Uterus (tissue), 4 donors: ENCODE measurements around the gene IL10. TPM values are rescaled to one million over a fixed set of nuclear protein-coding genes. Genes with fewer than 3 reads are reported as not detected.

Source experiments
- DNase-seq, 2 donors: peaks; one replicate each; pipeline ENCODE4 v3.0.0-alpha.2; 2019 to 2020
- H3K27ac ChIP-seq, 2 donors: fragments of 200-600 bp; sonication (generic); 1 replicate in 1 of 2; 2 replicates in 1 of 2; pipeline ENCODE4 v1.5.1; 2016 to 2018
- H3K27me3 ChIP-seq, 2 donors: fragments of 200-600 bp; sonication (generic); one replicate each; pipeline ENCODE4 v1.5.1; 2018 to 2019; ENCODE audit warnings: control low read depth in 1 of 2
- H3K36me3 ChIP-seq, 2 donors: fragments of 200-600 bp; sonication (generic); one replicate each; pipeline ENCODE4 v1.5.1; 2019; ENCODE audit warnings: control low read depth in 1 of 2
- H3K4me1 ChIP-seq, 2 donors: fragments of 200-600 bp; sonication (generic); one replicate each; pipeline ENCODE4 v1.5.1; 2018 to 2019; ENCODE audit warnings: control low read depth in 1 of 2
- H3K4me3 ChIP-seq, 2 donors: fragments of 200-600 bp; sonication (generic); 1 replicate in 1 of 2; 2 replicates in 1 of 2; pipeline ENCODE4 v1.5.1; 2018 to 2019; ENCODE audit warnings: mild to moderate bottlenecking in 1 of 2
- H3K9me3 ChIP-seq, 2 donors: fragments of 200-600 bp; sonication (generic); one replicate each; pipeline ENCODE4 v1.5.1; 2019; ENCODE audit warnings: control low read depth in 1 of 2
- POLR2A ChIP-seq, 2 donors: fragments of 450-650 bp; IDR thresholded peaks; one replicate each; pipeline ENCODE4 v1.6.1; 2016; ENCODE audit warnings: antibody characterized with exemption in 2 of 2, mild to moderate bottlenecking in 1 of 2, moderate library complexity in 1 of 2
- intact Hi-C: fragments of 100-400 bp; cut with DNase I; formaldehyde crosslinking; loops from one replicate; pipeline ENCODE4 v1.15.1; 2023; ENCODE audit warnings: low total_unique reads
- total RNA-seq, 4 donors: library from RNA; depleted of rRNA in 3 of 4; stranded (reverse); fragments of >200 nt in 3 of 4; gene quantifications; one replicate each; pipeline versions ENCODE4 v1.1.0 to v1.2.4, GENCODE V29; 2014 to 2023
- TF ChIP-seq, protein P1 (sequence below), 4 experiments: fragments of 200-600 bp in 2 of 4; fragments of 450-650 bp in 2 of 4; sonication (generic) in 2 of 4; IDR thresholded peaks; one replicate each; pipeline ENCODE4 v1.5.1; 2016 to 2019; ENCODE audit warnings: antibody characterized with exemption in 4 of 4, mild to moderate bottlenecking in 2 of 4, moderate library complexity in 1 of 4
- donor health status: DM: yes; HTN: yes; CAD: no.

The IL10 gene
- total RNA-seq, 4 donors from 2014 or later: 0.55 to 3.2 TPM; not detected in 2

DNA sequence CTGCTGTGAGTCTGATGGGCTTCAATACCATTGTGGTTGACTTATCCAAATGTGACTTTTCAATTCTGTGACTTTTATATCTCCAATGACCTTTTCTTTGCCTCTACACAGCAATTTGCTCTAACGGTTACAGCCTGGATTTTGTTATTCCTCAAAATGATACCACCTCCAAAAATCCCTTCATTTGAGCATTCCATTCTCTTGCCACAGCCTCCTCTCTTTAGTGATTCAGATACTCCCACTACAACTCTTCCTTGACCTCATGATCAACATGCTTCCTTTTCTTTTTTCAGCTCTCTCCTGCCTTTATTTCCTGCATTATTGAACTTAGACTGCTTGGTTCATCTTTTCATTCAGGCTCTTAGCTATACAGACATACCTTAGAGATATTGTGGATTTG, 18.3 kb downstream of the IL10 start:
- TF ChIP-seq, protein P1, sequence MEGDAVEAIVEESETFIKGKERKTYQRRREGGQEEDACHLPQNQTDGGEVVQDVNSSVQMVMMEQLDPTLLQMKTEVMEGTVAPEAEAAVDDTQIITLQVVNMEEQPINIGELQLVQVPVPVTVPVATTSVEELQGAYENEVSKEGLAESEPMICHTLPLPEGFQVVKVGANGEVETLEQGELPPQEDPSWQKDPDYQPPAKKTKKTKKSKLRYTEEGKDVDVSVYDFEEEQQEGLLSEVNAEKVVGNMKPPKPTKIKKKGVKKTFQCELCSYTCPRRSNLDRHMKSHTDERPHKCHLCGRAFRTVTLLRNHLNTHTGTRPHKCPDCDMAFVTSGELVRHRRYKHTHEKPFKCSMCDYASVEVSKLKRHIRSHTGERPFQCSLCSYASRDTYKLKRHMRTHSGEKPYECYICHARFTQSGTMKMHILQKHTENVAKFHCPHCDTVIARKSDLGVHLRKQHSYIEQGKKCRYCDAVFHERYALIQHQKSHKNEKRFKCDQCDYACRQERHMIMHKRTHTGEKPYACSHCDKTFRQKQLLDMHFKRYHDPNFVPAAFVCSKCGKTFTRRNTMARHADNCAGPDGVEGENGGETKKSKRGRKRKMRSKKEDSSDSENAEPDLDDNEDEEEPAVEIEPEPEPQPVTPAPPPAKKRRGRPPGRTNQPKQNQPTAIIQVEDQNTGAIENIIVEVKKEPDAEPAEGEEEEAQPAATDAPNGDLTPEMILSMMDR (IDR thresholded peaks at IDR 0.05): no peak
- TF ChIP-seq POLR2A (IDR thresholded peaks at IDR 0.05): no peak
- Histone ChIP-seq H3K36me3 (no peaks in the 10 kb centered on the region), H3K27me3 (no peaks in the 10 kb centered on the region), H3K4me1 (peaks cover 0 to 5% of the 10 kb centered on the region in 2 donors), H3K27ac (no peak overlapping the region), H3K4me3 (no peak overlapping the region), H3K9me3 (no peaks in the 10 kb centered on the region)
- DNase-seq: no peak
- intact Hi-C loops: no loop called here

DNA sequence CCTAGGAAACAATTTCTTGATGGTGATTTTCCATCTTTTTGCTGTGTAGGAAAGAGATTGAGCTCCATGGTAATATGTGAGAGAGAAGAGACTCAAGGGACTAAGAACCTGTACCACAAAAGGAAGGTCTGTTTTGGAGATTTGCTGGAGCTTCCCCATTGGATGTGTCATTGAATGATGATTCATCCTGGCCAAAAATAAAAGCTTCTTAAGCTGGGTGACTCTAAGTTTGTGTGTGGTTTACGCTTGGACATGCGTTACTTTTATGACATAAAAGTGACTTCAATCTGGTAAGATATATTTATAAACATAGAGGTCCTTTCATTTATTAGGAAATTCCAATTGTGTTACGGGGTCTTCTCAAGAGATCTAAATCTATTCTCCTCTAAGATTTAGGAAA, 19.2 kb downstream of the IL10 start:
- Histone ChIP-seq H3K9me3 (no peaks in the 10 kb centered on the region), H3K36me3 (no peaks in the 10 kb centered on the region), H3K4me1 (peaks cover 0 to 5% of the 10 kb centered on the region in 2 donors), H3K27ac (no peak overlapping the region), H3K4me3 (no peak overlapping the region), H3K27me3 (no peaks in the 10 kb centered on the region)
- intact Hi-C loops: no loop called here
- no peak for DNase-seq
- TF ChIP-seq POLR2A (IDR thresholded peaks at IDR 0.05): no peak
- TF ChIP-seq, protein P1 (IDR thresholded peaks at IDR 0.05): no peak

DNA sequence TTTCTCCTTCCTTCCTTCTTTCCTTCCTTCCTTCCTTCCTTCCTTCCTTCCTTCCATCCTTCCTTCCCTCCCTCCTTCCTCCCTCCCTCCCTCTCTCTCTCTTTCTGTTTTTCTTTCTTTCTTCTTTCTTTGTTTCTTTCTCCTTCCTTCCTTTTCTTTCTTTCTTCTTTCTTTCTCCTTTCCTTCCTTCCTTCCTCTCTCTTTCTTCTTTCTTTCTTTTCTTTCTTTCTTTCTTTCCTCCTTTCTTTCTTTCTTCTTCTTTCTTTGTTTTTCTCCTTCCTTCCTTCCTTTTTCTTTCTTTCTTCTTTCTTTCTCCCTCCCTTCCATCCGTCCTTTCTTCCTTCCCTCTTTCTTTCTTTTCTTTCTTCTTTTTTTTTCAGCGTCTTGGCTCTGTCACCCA, 19.8 kb downstream of the IL10 start:
- no peaks in the 10 kb centered on the region for H3K36me3 ChIP-seq
- H3K27me3 ChIP-seq: no peaks in the 10 kb centered on the region
- H3K4me3 ChIP-seq: no peak overlapping the region
- no peak for TF ChIP-seq POLR2A (IDR thresholded peaks at IDR 0.05)
- TF ChIP-seq, protein P1 (IDR thresholded peaks at IDR 0.05): no peak
- H3K27ac ChIP-seq: no peak overlapping the region
- no peaks in the 10 kb centered on the region for H3K9me3 ChIP-seq
- no peak for DNase-seq
- H3K4me1 ChIP-seq: peaks cover 0 to 5% of the 10 kb centered on the region in 2 donors
- intact Hi-C loops: no loop called here

DNA sequence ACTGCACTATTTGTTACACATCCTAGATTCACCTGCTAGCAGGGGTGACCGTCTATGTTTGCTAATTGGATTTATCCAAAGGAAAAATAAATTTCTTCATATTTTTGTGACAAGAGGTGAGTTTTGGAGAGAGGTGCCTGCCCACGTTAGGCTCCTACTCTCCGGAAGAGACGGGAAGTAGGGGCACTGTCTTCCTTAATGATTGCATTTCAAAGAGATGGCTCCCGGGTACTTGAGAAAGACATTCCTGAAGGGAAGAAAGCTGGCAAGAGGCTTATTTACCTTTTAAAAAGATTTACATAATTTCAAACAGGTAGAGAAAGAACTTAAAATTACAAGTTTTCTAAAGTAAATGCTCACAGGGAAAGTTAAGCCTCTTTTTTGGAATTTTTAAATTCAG, 20.4 kb downstream of the IL10 start:
- intact Hi-C loops: no loop called here
- Histone ChIP-seq H3K27me3 (no peaks in the 10 kb centered on the region), H3K27ac (no peak overlapping the region), H3K4me3 (no peak overlapping the region), H3K4me1 (peaks cover 0 to 5% of the 10 kb centered on the region in 2 donors), H3K36me3 (no peaks in the 10 kb centered on the region), H3K9me3 (no peaks in the 10 kb centered on the region)
- DNase-seq: no peak
- TF ChIP-seq POLR2A (IDR thresholded peaks at IDR 0.05): no peak
- TF ChIP-seq, protein P1 (IDR thresholded peaks at IDR 0.05): no peak

DNA sequence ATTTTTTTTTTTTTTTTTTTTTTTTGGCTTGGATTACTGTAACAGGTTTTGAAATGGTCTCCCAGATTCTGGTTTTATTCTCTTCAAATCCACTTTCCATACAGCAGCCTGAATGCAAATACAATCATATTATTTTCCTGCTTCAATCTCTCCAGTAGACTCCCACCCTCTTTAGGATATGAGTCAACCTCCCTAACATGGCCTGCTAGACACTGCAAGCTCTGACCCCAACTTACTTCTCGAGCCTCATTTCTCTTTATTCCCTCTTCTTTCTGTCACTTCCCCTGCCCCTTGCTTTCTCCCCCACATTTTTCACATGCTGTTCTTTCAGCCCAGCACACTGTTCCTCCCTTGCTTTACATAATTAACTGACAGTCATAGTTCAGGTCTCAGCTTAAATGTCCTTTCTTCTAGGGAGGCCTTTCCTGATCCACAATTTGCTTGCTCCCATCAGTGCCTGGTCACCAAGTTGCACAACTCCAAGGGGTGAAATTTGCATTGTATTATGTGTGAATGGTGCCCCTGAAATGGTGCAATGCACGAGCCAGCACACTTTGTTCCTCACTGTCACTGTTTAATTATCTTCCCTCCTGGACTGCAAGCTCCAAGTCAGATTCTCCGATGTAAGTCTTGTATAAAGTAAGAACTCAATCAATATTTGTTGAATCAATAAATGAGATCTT, 23.8 kb downstream of the IL10 start:
- H3K27ac ChIP-seq: no peak overlapping the region
- H3K4me3 ChIP-seq: no peak overlapping the region
- intact Hi-C loops: no loop called here
- H3K27me3 ChIP-seq: no peaks in the 10 kb centered on the region
- H3K4me1 ChIP-seq: peaks cover 0 to 5% of the 10 kb centered on the region in 2 donors
- H3K36me3 ChIP-seq: no peaks in the 10 kb centered on the region
- H3K9me3 ChIP-seq: no peaks in the 10 kb centered on the region
- DNase-seq: no peak
- TF ChIP-seq, protein P1 (IDR thresholded peaks at IDR 0.05): no peak
- TF ChIP-seq POLR2A (IDR thresholded peaks at IDR 0.05): no peak
